Measurements from ENCODE around the gene FGGY.

FGGY gene

GRCh38 chr1:59804301-59804700, 507.4 kb downstream of the FGGY start:
- no peak for DNase-seq

GRCh38 chr1:59805554-59805953, 508.7 kb downstream of the FGGY start:
- DNase-seq, result no peak

Measured in hippocampal formation (tissue), 2 donors.